Aorta (tissue), 5 donors: Measurements from ENCODE around the gene NCLN. TPM values are rescaled to one million over a fixed set of nuclear protein-coding genes. Genes with fewer than 3 reads are reported as not detected.

ENCODE experiments used
- ATAC-seq: fragments of 200-7000 bp; cut with Tn5 transposase; one replicate; pipeline ENCODE4 v1.9.1; 2022; ENCODE audit warnings: moderate library complexity; ENCODE audit not compliant: low FRiP score
- DNase-seq, 2 donors: peaks; one replicate each; pipeline ENCODE4 v3.0.0-alpha.2; 2020
- H3K27ac ChIP-seq, 2 donors: one replicate each; pipeline ENCODE4 v1.5.1; 2013; ENCODE audit warnings: low read length in 2 of 2, mild to moderate bottlenecking in 2 of 2, moderate library complexity in 2 of 2, control low read depth in 1 of 2, inconsistent platforms in 1 of 2, low read depth in 1 of 2
- H3K27me3 ChIP-seq, 2 donors: one replicate each; pipeline ENCODE4 v1.6.1; 2013; ENCODE audit warnings: control low read depth in 1 of 2, low read length in 1 of 2, mild to moderate bottlenecking in 1 of 2, moderate library complexity in 1 of 2; ENCODE audit not compliant: insufficient read depth in 2 of 2, control insufficient read depth in 1 of 2
- H3K36me3 ChIP-seq, 2 donors: one replicate each; pipeline ENCODE4 v1.6.1; 2013; ENCODE audit warnings: control low read depth in 1 of 2, low read length in 1 of 2, mild to moderate bottlenecking in 1 of 2; ENCODE audit not compliant: insufficient read depth in 2 of 2, control insufficient read depth in 1 of 2
- H3K4me1 ChIP-seq, 2 donors: one replicate each; pipeline ENCODE4 v1.6.1; 2013; ENCODE audit warnings: low read length in 2 of 2, control low read depth in 1 of 2, mild to moderate bottlenecking in 1 of 2, moderate library complexity in 1 of 2; ENCODE audit not compliant: insufficient read depth in 2 of 2, control insufficient read depth in 1 of 2
- H3K4me3 ChIP-seq, 2 donors: one replicate each; pipeline ENCODE4 v1.5.1; 2013; ENCODE audit warnings: low read length in 2 of 2, control low read depth in 1 of 2, mild to moderate bottlenecking in 1 of 2
- H3K9me3 ChIP-seq: one replicate; pipeline ENCODE4 v1.6.1; 2013; ENCODE audit warnings: mild to moderate bottlenecking, low read length; ENCODE audit not compliant: control insufficient read depth
- WGBS, 2 donors: extraction: QIAGEN DNeasy Blood & Tissue Kit; methylation state at CpG; one replicate each; pipeline ENCODE4 v1.1.7; 2013; 5-methylcytosine and 5-hydroxymethylcytosine counted together
- intact Hi-C, 2 donors: fragments of 100-400 bp; cut with DNase I; formaldehyde crosslinking; loops; one replicate each; pipeline versions ENCODE4 v1.14.2 to v1.15.0; 2022
- polyA plus RNA-seq, 2 donors: library from polyadenylated mRNA; stranded (reverse); fragments of 200-250 nt; gene quantifications; one replicate each; pipeline ENCODE4 v1.2.3, GENCODE V29; 2013
- total RNA-seq, 2 donors: library from RNA; stranded (reverse); fragmentation: NEBNext Ultra II Directional; extraction: Animal tissue kit (Norgen Biotek cat#: 25700); gene quantifications; one replicate each; pipeline ENCODE4 v1.2.1, GENCODE V29; 2021
- donor health status: healthy with polysubstance abuse.
- donor health status: Bipolar disorder and iron deficiency.
- donor health status: DM: no; HTN: no; CAD: no.
- donor health status: DM: no; HTN: no; CAD: no.
- donor health status: DM: yes; HTN: yes; CAD: no.

The NCLN gene
- total and polyA plus RNA-seq, 4 donors, result 14.7 to 47.0 (median 27.8) TPM

DNA sequence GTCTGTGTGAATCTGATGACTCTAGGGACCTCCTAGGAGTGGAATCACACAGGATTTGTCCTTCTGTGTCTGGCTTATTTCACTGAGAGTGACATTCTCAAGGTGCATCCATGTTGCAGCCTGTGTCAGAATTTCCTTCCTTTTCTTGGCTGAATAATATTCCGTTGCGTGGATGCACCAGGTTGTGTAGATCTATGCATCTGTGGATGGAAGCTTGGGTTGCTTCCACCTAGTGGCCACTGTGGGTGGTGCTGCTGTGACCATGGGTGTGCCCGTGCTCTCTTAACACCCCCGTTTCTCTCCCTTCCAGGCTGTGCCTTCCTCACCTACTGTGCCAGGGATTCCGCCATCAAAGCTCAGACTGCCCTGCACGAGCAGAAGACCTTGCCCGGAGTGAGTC lies 64.9 kb downstream of the NCLN start:
- Histone ChIP-seq H3K27me3 (no peaks in the 10 kb centered on the region), H3K4me3 (no peak overlapping the region), H3K36me3 (no peaks in the 10 kb centered on the region), H3K4me1 (no peaks in the 10 kb centered on the region), H3K9me3 (peaks cover 6% of the 10 kb centered on the region), H3K27ac (no peak overlapping the region)
- ATAC-seq (no peak), DNase-seq (no peak)
- WGBS, 2 donors, result 80 to 83% methylated on average over 7 of the region's 7 CpGs
- intact Hi-C loops, result no loop called here

DNA sequence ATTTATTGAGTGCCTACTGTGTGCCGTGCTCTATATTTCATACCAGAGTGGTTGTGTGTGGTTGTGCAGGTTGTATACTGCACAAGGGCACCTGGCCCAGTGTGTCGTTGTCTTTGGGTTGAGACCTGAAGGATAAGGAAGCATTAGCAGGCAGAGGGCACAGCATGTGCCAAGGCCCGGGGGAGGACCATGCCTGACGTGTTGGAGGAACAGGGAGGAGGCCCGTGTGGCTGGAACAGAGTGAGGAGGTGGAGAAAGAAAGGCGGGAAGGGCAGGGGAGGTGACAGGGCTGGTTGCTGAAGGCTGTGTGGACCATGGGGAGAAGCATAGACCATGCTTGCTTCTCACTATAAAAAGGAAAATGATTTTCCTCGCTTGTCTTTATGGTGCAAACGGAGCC lies 65.5 kb downstream of the NCLN start:
- no peak for ATAC-seq
- H3K27ac ChIP-seq, result no peak overlapping the region
- no peaks in the 10 kb centered on the region for H3K36me3 ChIP-seq
- H3K4me3 ChIP-seq, result no peak overlapping the region
- 70 to 74% methylated on average over 8 of the region's 8 CpGs for whole genome bisulfite sequencing, 2 donors
- H3K9me3 ChIP-seq, result peaks cover 6% of the 10 kb centered on the region
- no peaks in the 10 kb centered on the region for H3K27me3 ChIP-seq
- no peak for DNase-seq
- no peaks in the 10 kb centered on the region for H3K4me1 ChIP-seq
- intact Hi-C loops, result no loop called here

DNA sequence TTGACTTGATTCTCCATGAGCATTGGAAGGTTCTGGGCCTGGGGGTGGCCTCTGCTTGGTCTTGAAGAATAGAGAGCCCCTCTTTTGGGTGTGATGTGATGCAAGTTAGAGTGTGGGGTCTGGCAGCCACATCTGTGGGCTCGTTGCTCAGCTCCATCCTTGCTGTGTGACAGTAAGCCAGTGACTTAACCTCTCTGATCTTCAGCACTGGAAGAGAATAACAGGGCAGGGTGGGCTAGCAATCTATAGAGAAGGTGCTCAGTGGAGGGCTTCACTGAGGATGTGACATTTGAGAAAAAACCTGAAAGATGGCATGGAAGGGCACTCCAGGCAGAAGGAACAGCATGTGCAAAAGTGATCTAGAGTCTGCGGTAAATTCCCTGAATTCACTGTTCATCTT lies 66.9 kb downstream of the NCLN start:
- Histone ChIP-seq H3K9me3 (peaks cover 6% of the 10 kb centered on the region), H3K4me3 (no peak overlapping the region), H3K27me3 (no peaks in the 10 kb centered on the region), H3K36me3 (no peaks in the 10 kb centered on the region), H3K4me1 (no peaks in the 10 kb centered on the region), H3K27ac (no peak overlapping the region)
- DNase-seq, result no peak
- 91 to 93% methylated on average over 2 of the region's 2 CpGs for WGBS, 2 donors
- ATAC-seq, result no peak
- intact Hi-C loops, result no loop called here

DNA sequence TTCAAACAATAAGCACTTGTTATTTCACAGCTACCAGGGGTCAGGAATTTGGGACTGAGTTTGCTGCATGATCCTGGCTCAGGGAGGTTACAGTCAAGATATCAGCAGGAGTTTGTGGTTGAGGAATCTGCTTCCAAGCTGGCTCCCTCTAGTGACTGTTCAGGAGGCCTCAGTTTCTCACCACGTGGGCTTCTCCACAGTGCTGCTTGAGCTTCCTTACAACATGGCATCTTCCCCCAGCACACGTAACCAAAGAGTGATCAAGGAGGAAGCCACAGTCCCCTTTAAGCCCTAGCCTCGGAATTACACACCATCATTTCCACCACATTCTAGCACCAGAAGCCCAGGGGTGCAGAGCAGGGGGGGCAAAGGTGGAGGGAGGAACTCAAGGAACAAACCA lies 67.5 kb downstream of the NCLN start:
- Histone ChIP-seq H3K4me3 (no peak overlapping the region), H3K27ac (no peak overlapping the region), H3K9me3 (peaks cover 6% of the 10 kb centered on the region), H3K36me3 (no peaks in the 10 kb centered on the region), H3K4me1 (no peaks in the 10 kb centered on the region), H3K27me3 (no peaks in the 10 kb centered on the region)
- 57 to 58% methylated on average over 3 of the region's 3 CpGs for WGBS, 2 donors
- intact Hi-C loops, result no loop called here
- ATAC-seq (no peak), DNase-seq (no peak)

DNA sequence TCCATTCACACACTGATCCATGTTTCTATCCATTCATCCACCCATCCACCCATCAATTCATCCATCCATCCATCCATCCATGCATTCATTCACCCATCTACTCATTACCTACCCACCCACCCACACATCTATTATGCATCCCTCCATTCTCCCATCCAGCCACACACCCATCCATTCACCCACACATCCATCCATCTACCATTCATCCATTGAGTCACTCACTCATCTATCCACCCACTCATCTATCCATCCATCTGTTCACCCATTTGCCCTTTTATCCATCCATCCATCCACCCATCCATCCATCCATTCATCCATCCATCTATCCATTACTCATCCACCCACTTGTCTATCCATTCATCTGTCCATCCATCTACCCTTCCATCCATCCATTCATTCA lies 68.8 kb downstream of the NCLN start:
- H3K27me3 ChIP-seq, result no peaks in the 10 kb centered on the region
- H3K4me3 ChIP-seq, result no peak overlapping the region
- H3K36me3 ChIP-seq, result no peaks in the 10 kb centered on the region
- intact Hi-C loops, result no loop called here
- no peak for ATAC-seq
- H3K9me3 ChIP-seq, result peaks cover 6% of the 10 kb centered on the region
- no peaks in the 10 kb centered on the region for H3K4me1 ChIP-seq
- H3K27ac ChIP-seq, result no peak overlapping the region
- DNase-seq, result no peak

DNA sequence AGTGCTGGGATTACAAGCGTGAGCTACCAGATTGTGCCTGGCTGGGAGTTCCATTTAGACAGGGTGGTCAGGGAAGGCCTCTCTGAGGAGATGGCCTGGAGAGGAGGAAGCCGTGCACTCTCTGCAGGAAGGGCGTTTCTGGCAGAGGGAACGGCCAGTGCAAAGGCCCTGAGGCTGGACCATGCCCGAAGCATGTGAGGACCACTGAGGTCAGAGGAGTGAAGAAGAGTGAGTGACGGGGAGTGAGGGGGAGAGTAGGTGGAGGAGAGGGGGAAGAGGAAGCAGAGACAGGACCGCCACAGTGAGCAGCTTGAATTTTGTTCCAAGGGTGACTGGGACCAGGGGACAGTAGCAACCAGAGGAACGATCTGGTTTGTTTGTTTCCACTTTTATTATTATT lies 71.3 kb downstream of the NCLN start:
- peaks cover 6% of the 10 kb centered on the region for H3K9me3 ChIP-seq
- H3K27ac ChIP-seq, result no peak overlapping the region
- no peaks in the 10 kb centered on the region for H3K4me1 ChIP-seq
- no peak overlapping the region for H3K4me3 ChIP-seq
- ATAC-seq (no peak), DNase-seq (no peak)
- no peaks in the 10 kb centered on the region for H3K27me3 ChIP-seq
- intact Hi-C loops, result no loop called here
- H3K36me3 ChIP-seq, result no peaks in the 10 kb centered on the region
- WGBS, 2 donors, result 85 to 92% methylated on average over 8 of the region's 8 CpGs

Other genes starting within 250 kb of the NCLN start
- 1 to 10 TPM; 4.1 to 4.5 TPM for gene ZNF77, start 241.0 kb upstream of the NCLN start, total RNA-seq
- gene ZNF77, start 241.0 kb upstream of the NCLN start, polyA plus RNA-seq, result 1 to 10 TPM; 1.3 to 3.1 TPM
- 1 to 10 TPM in 1 of 2 donors, under 1 TPM in 1; 0.65 to 3.5 TPM for gene TLE6, start 208.4 kb upstream of the NCLN start, total RNA-seq
- 10 to 100 TPM in 1 of 2 donors, 1 to 10 TPM in 1; 4.0 to 12.0 TPM for gene TLE6, start 208.4 kb upstream of the NCLN start, polyA plus RNA-seq
- 10 to 100 TPM; 32.9 to 54.8 TPM for gene TLE2, start 156.7 kb upstream of the NCLN start, total RNA-seq
- gene TLE2, start 156.7 kb upstream of the NCLN start, polyA plus RNA-seq, result 100 to 1,000 TPM in 1 of 2 donors, 10 to 100 TPM in 1; 32.7 to 127 TPM
- gene TLE5, start 123.4 kb upstream of the NCLN start, total RNA-seq, result 100 to 1,000 TPM; 305 to 374 TPM
- 100 to 1,000 TPM; 598 to 642 TPM for gene TLE5, start 123.4 kb upstream of the NCLN start, polyA plus RNA-seq
- 10 to 100 TPM; 57.1 to 65.6 TPM for gene GNA11, start 91.6 kb upstream of the NCLN start, total RNA-seq
- 10 to 100 TPM; 43.2 to 44.2 TPM for gene GNA11, start 91.6 kb upstream of the NCLN start, polyA plus RNA-seq
- 10 to 100 TPM in 1 of 2 donors, 1 to 10 TPM in 1; 8.7 to 12.5 TPM for gene GNA15, start 49.9 kb upstream of the NCLN start, total RNA-seq
- 1 to 10 TPM; 1.8 to 5.3 TPM for gene GNA15, start 49.9 kb upstream of the NCLN start, polyA plus RNA-seq
- 1 to 10 TPM; 2.4 to 2.5 TPM for gene S1PR4, start 7.2 kb upstream of the NCLN start, total RNA-seq
- under 1 TPM; 0.50 to 0.79 TPM for gene S1PR4, start 7.2 kb upstream of the NCLN start, polyA plus RNA-seq
- gene CELF5, start 38.7 kb downstream of the NCLN start, total RNA-seq, result not detected
- under 1 TPM in 1 of 2 donors, not detected in 1; 0.08 TPM for gene CELF5, start 38.7 kb downstream of the NCLN start, polyA plus RNA-seq
- gene NFIC, start 180.7 kb downstream of the NCLN start, total RNA-seq, result 100 to 1,000 TPM; 175 to 188 TPM
- gene NFIC, start 180.7 kb downstream of the NCLN start, polyA plus RNA-seq, result 10 to 100 TPM; 37.5 to 37.7 TPM